ENCODE results near the gene ZBTB8A. TPM values are rescaled to one million over a fixed set of nuclear protein-coding genes. Genes with fewer than 3 reads are reported as not detected.
"Not testable (repeated sequence)": the region's sequence is repeated elsewhere in the genome, so short reads cannot be mapped to it uniquely, and the experiment has no call there.

Gene ZBTB8A
- total and polyA plus RNA-seq, 2 of the 13 experiments (the other 11 are each of a cell fraction or from before 2014, with no cell fraction given): 1.3 to 3.7 TPM

- in situ Hi-C loops (cut with HindIII; ENCODE audit: extremely low pct_ligation_motif_present, low pct_unique_long_range_greater_than_20kb) (no loop called here), intact Hi-C loops (cut with micrococcal nuclease; ENCODE audit: unreplicated experiment) (no loop called here)
- DNase-seq (ENCODE audit: low spot score) (no peak), FAIRE-seq (no peak), ATAC-seq (no peak)
- Histone ChIP-seq H3K4me3 (replicated peaks in 1 of 3; ENCODE audit: insufficient read depth in 1 of 3, low read depth in 2 of 3, low read length in 3 of 3) (no peak overlapping the region), H4K20me1 (ENCODE audit: insufficient read depth, low read length) (no peaks in the 10 kb centered on the region), H2AFZ (ENCODE audit: low read length) (no peak overlapping the region), H3K27me3 (ENCODE audit: control insufficient read depth in 1 of 2, insufficient read depth in 2 of 2, low read length in 2 of 2) (no peaks in the 10 kb centered on the region; a peak in 1 of 5 replicates), H3K9me3 (ENCODE audit: low read length) (no peaks in the 10 kb centered on the region), H3K4me2 (ENCODE audit: low read depth, low read length) (no peak overlapping the region), H3K4me1 (ENCODE audit: insufficient read depth, low read length) (peaks cover 6% of the 10 kb centered on the region), H3K9ac (ENCODE audit: insufficient read depth, low read depth, low read length) (no peak overlapping the region), H3K36me3 (replicated peaks in 1 of 2; ENCODE audit: control insufficient read depth in 1 of 2, insufficient read depth in 2 of 2, low read length in 2 of 2) (peaks cover 2 to 5% of the 10 kb centered on the region in 2 experiments; a peak in 2 of 5 replicates), H3K79me2 (ENCODE audit: insufficient read depth, low read length) (peaks cover 39% of the 10 kb centered on the region), H3K27ac (ENCODE audit: extremely low read length, insufficient read depth, low read length) (no peak overlapping the region)
- 94% methylated on average over 1 of the region's 1 CpG for WGBS (ENCODE audit: low lambda C conversion rate)
- ChIA-PET CTCF (ENCODE audit: low intra/inter-chr PET ratio, low total read pairs) (no interaction called here), POLR2A (interaction anchor here (3.0 kb wide), 1 partner anchor 11 kb away, joined by 12 read pairs; the partner anchor contains the start of genes RBBP4 and ZBTB8OS)
- no TSS peak for BruUV-seq (replicated peaks)
- TF ChIP-seq ZNF839 (CRISPR knock-in tag; IDR thresholded peaks at IDR 0.05; ENCODE audit: borderline replicate concordance): no peak
- no peak for TF ChIP-seq ZMYM4 (CRISPR knock-in tag; IDR thresholded peaks at IDR 0.05)
- TF ChIP-seq ZNF251 (CRISPR knock-in tag; IDR thresholded peaks at IDR 0.05): no peak
- no peak for TF ChIP-seq MEIS2 (CRISPR knock-in tag; IDR thresholded peaks at IDR 0.05)
- TF ChIP-seq SMC3 (IDR thresholded peaks at IDR 0.05; ENCODE audit: low read length): no peak
- TF ChIP-seq GLI4 (CRISPR knock-in tag; IDR thresholded peaks at IDR 0.05; ENCODE audit: borderline replicate concordance): no peak
- no peak for TF ChIP-seq ADNP (CRISPR knock-in tag; IDR thresholded peaks at IDR 0.05)
- no peak for TF ChIP-seq ZSCAN22 (CRISPR knock-in tag; IDR thresholded peaks at IDR 0.05)
- TF ChIP-seq SPEN (CRISPR knock-in tag; IDR thresholded peaks at IDR 0.05; ENCODE audit: low read depth): no peak
Observed at GRCh38 chr1:32639489-32640075, 100.4 kb downstream of the ZBTB8A start.

DNA sequence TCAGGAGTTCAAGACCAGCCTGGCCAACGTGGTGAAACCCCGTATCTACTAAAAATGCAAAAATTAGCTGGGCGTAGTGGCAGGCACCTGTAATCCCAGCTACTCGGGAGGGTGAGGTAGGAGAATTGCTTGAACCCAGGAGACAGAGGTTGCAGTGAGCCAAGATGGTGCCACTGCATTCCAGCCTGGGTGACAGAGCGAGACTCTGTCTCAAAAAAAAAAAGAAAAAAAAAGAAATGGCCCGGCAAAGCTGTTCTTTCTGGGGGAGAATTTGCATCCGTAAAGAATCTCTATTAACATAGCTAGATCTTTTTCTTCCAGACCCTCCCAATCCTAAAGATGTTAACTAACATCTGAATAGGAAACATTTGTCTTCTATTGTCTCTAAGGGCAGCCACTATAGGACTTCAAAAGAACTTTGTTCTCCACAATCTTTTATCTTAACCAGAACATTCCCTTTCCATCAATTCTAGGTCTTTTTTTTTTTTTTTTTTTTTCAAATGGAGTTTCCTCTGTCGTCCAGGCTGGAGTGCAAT, 103.1 kb downstream of the ZBTB8A start:
- in situ Hi-C loops (cut with HindIII; ENCODE audit: extremely low pct_ligation_motif_present, low pct_unique_long_range_greater_than_20kb); BruUV-seq (replicated peaks); H4K20me1 ChIP-seq (ENCODE audit: insufficient read depth, low read length); CTCF ChIA-PET (ENCODE audit: low intra/inter-chr PET ratio, low total read pairs); H3K9me3 ChIP-seq (ENCODE audit: low read length); ATAC-seq; DNase-seq (ENCODE audit: low spot score); intact Hi-C loops (cut with micrococcal nuclease; ENCODE audit: unreplicated experiment); FAIRE-seq; H3K9ac ChIP-seq (ENCODE audit: insufficient read depth, low read depth, low read length); H3K4me2 ChIP-seq (ENCODE audit: low read depth, low read length); H3K27ac ChIP-seq (ENCODE audit: extremely low read length, insufficient read depth, low read length); H2AFZ ChIP-seq (ENCODE audit: low read length); POLR2A ChIA-PET; H3K27me3 ChIP-seq (ENCODE audit: control insufficient read depth in 1 of 2, insufficient read depth in 2 of 2, low read length in 2 of 2); H3K36me3 ChIP-seq (replicated peaks in 1 of 2; ENCODE audit: control insufficient read depth in 1 of 2, insufficient read depth in 2 of 2, low read length in 2 of 2); H3K4me3 ChIP-seq (replicated peaks in 1 of 3; ENCODE audit: insufficient read depth in 1 of 3, low read depth in 2 of 3, low read length in 3 of 3): not testable (repeated sequence)
- peaks cover 21% of the 10 kb centered on the region for H3K4me1 ChIP-seq (ENCODE audit: insufficient read depth, low read length)
- peaks cover 48% of the 10 kb centered on the region for H3K79me2 ChIP-seq (ENCODE audit: insufficient read depth, low read length)
- WGBS (ENCODE audit: low lambda C conversion rate): 91% methylated on average over 8 of the region's 8 CpGs

All from HepG2 (cell line).